ENCODE data around the gene EPHA4.
"Not testable (repeated sequence)": the region's sequence is repeated elsewhere in the genome, so short reads cannot be mapped to it uniquely, and the experiment has no call there.

The EPHA4 gene

GRCh38 chr2:221532641-221533040 lies 39.5 kb downstream of the EPHA4 start:
- FAIRE-seq, result no peak

GRCh38 chr2:221530653-221531037 lies 41.5 kb downstream of the EPHA4 start:
- no peak for FAIRE-seq

GRCh38 chr2:221529943-221530652 lies 42.0 kb downstream of the EPHA4 start:
- no peak for FAIRE-seq

GRCh38 chr2:221529177-221529942 lies 42.7 kb downstream of the EPHA4 start:
- FAIRE-seq, result no peak

GRCh38 chr2:221527776-221528309 lies 44.3 kb downstream of the EPHA4 start:
- no peak for FAIRE-seq

GRCh38 chr2:221524158-221524557 lies 47.9 kb downstream of the EPHA4 start:
- FAIRE-seq, result no peak

GRCh38 chr2:221521233-221521845 lies 50.8 kb downstream of the EPHA4 start:
- FAIRE-seq, result no peak

GRCh38 chr2:221518935-221519625 lies 53.0 kb downstream of the EPHA4 start:
- no peak for FAIRE-seq

- no peak for FAIRE-seq
Measured at GRCh38 chr2:221518201-221518934, 53.7 kb downstream of the EPHA4 start.

GRCh38 chr2:221517696-221518151 lies 54.4 kb downstream of the EPHA4 start:
- no peak for FAIRE-seq

- FAIRE-seq, result no peak
Measured at GRCh38 chr2:221517146-221517695, 54.9 kb downstream of the EPHA4 start.

GRCh38 chr2:221515864-221516263 lies 56.2 kb downstream of the EPHA4 start:
- FAIRE-seq, result no peak

- FAIRE-seq, result no peak
Measured at GRCh38 chr2:221514305-221515040, 57.6 kb downstream of the EPHA4 start.

GRCh38 chr2:221513232-221513631 lies 58.9 kb downstream of the EPHA4 start:
- FAIRE-seq, result no peak

GRCh38 chr2:221511325-221511724 lies 60.8 kb downstream of the EPHA4 start:
- FAIRE-seq, result not testable (repeated sequence)

GRCh38 chr2:221506469-221506868 lies 65.6 kb downstream of the EPHA4 start:
- no peak for FAIRE-seq

GRCh38 chr2:221505605-221506004 lies 66.5 kb downstream of the EPHA4 start:
- no peak for FAIRE-seq

- no peak for FAIRE-seq
Measured at GRCh38 chr2:221504905-221505304, 67.2 kb downstream of the EPHA4 start.

GRCh38 chr2:221503965-221504364 lies 68.1 kb downstream of the EPHA4 start:
- no peak for FAIRE-seq

- no peak for FAIRE-seq
Measured at GRCh38 chr2:221502270-221503010, 69.7 kb downstream of the EPHA4 start.
